ENCODE data around the gene NR0B2.
A peak's percentile ranks its signal among the peaks of the same experiment; 100 is the strongest.
"Not testable (repeated sequence)": the region's sequence is repeated elsewhere in the genome, so short reads cannot be mapped to it uniquely, and the experiment has no call there.

The NR0B2 gene

GRCh38 chr1:26913754-26914619 is at the start of gene NR0B2:
Gene NR0B2 (minus strand): TSS chr1:26913975. CDS start chr1:26913940, 35 bp downstream.
- DNase-seq (ENCODE audit: low read depth in 3 of 3), result no peak

GRCh38 chr1:26961826-26962225 is 48.1 kb upstream of the NR0B2 start:
- DNase-seq (ENCODE audit: low read depth in 3 of 3), result no peak

- DNase-seq (ENCODE audit: low read depth in 3 of 3), result no peak
These were observed 46.8 kb upstream of the NR0B2 start for GRCh38 chr1:26960625-26960966.

GRCh38 chr1:26959722-26960624 is 46.2 kb upstream of the NR0B2 start, which contains the start of gene KDF1:
Gene KDF1 (minus strand): TSS chr1:26960468. CDS start chr1:26952380, 8,088 bp downstream.
- DNase-seq (ENCODE audit: low read depth in 3 of 3), result peak in 2 of 3 experiments; percentile 18 to 19

- no peak for DNase-seq (ENCODE audit: low read depth in 3 of 3)
These were observed 45.5 kb upstream of the NR0B2 start for GRCh38 chr1:26959270-26959669.

GRCh38 chr1:26957306-26957705 is 43.5 kb upstream of the NR0B2 start:
- no peak for DNase-seq (ENCODE audit: low read depth in 3 of 3)

GRCh38 chr1:26956321-26956720 is 42.5 kb upstream of the NR0B2 start:
- no peak for DNase-seq (ENCODE audit: low read depth in 3 of 3)

- DNase-seq (ENCODE audit: low read depth in 3 of 3), result no peak
These were observed 39.6 kb upstream of the NR0B2 start for GRCh38 chr1:26953374-26953773.

- DNase-seq (ENCODE audit: low read depth in 3 of 3), result no peak
These were observed 38.2 kb upstream of the NR0B2 start for GRCh38 chr1:26951821-26952497.

GRCh38 chr1:26951216-26951615 is 37.4 kb upstream of the NR0B2 start:
- no peak for DNase-seq (ENCODE audit: low read depth in 3 of 3)

- no peak for DNase-seq (ENCODE audit: low read depth in 3 of 3)
These were observed 36.8 kb upstream of the NR0B2 start for GRCh38 chr1:26950602-26951001.

- no peak for DNase-seq (ENCODE audit: low read depth in 3 of 3)
These were observed 36.1 kb upstream of the NR0B2 start for GRCh38 chr1:26949926-26950319.

- DNase-seq (ENCODE audit: low read depth in 3 of 3), result no peak
These were observed 35.6 kb upstream of the NR0B2 start for GRCh38 chr1:26949266-26949925.

GRCh38 chr1:26948725-26949057 is 34.9 kb upstream of the NR0B2 start:
- DNase-seq (ENCODE audit: low read depth in 3 of 3), result not testable (repeated sequence)

GRCh38 chr1:26946270-26946669 is 32.5 kb upstream of the NR0B2 start:
- no peak for DNase-seq (ENCODE audit: low read depth in 3 of 3)

- DNase-seq (ENCODE audit: low read depth in 3 of 3), result no peak
These were observed 32.0 kb upstream of the NR0B2 start for GRCh38 chr1:26945728-26946127.

- no peak for DNase-seq (ENCODE audit: low read depth in 3 of 3)
These were observed 31.4 kb upstream of the NR0B2 start for GRCh38 chr1:26945138-26945537.

- DNase-seq (ENCODE audit: low read depth in 3 of 3), result no peak
These were observed 28.9 kb upstream of the NR0B2 start for GRCh38 chr1:26942656-26943055.

- no peak for DNase-seq (ENCODE audit: low read depth in 3 of 3)
These were observed 27.5 kb upstream of the NR0B2 start for GRCh38 chr1:26941311-26941710.

- DNase-seq (ENCODE audit: low read depth in 3 of 3), result no peak
These were observed 24.9 kb upstream of the NR0B2 start for GRCh38 chr1:26938659-26939025.

GRCh38 chr1:26938004-26938658 is 24.4 kb upstream of the NR0B2 start:
- DNase-seq (ENCODE audit: low read depth in 3 of 3), result no peak

Data from stimulated activated CD4-positive, alpha-beta T cell treated with anti-CD3 and anti-CD28 coated beads, TNF-alpha, amount 100 ng/mL, for 24 hours (primary cell).